T47D (cell line): ENCODE measurements around the gene PTPRO.

Experiments used
- DNase-seq, 2 experiments: peaks; one replicate each; pipeline versions ENCODE4 v3.0.0 to v3.0.0-alpha.2; 2011 to 2012; ENCODE audit warnings: low read depth in 1 of 2, low spot score in 1 of 2
- JUND ChIP-seq: IDR thresholded peaks from 2 replicates; pipeline ENCODE4 v1.6.1; 2012; ENCODE audit warnings: low read depth
- in situ Hi-C: cut with HindIII; loops from 2 replicates; pipeline ENCODE4 v1.10.0; 2016; ENCODE audit warnings: low sequenced_read_pairs, low pct_unique_long_range_greater_than_20kb

PTPRO gene

DNA sequence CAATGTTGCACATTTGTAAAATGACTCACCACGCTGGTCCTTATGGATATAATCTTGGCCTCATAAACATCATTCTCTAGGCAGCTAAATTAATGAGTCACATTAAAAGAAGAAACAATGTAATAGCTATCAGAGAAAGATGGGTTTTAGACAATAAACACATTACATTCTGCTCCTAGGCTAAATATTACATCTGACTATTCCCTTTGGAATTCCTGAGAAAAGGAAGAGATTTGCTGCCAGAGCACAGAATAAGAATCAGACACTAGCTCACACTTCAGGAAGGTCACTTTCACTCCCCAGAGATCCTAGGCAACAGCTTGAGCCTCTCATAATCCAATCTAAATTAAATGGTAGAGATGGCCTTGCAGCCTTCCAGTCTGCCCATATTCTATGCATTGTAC, 218.2 kb downstream of the PTPRO start:
- TF ChIP-seq JUND = no peak

DNA sequence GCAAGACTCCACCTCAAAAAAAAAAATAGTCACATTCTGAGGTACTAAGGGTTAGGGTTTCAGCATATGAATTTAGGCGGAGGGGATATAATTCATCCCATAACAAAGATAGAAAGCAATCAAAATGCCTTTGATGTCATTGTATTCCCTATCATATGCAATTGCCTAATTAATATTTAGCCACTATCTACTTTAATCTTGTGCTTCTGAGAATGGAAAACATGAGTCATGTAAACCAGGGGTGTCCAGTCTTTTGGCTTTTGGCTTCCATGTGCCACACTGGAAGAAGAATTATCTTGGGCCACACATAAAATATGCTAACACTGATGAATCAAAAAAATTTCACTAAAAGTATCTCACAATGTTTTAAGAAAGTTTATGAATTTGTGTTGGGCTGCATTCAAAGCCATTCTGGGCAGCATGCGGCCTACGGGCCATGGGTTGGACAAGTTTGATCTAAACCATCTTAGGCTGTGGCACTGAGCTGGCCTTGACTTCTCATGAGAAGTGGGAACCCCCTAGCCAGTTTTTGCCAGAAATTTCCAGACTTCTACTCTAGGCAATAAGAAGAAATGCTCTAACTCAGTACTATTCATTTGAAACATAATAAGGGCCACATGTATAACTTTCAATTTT, 219.8 kb downstream of the PTPRO start:
- in situ Hi-C loops = no loop called here
- no peak for DNase-seq
- TF ChIP-seq JUND = no peak

More for the DNA sequence above, 218.2 kb downstream of the PTPRO start:
- in situ Hi-C loops = no loop called here
- no peak for DNase-seq

DNA sequence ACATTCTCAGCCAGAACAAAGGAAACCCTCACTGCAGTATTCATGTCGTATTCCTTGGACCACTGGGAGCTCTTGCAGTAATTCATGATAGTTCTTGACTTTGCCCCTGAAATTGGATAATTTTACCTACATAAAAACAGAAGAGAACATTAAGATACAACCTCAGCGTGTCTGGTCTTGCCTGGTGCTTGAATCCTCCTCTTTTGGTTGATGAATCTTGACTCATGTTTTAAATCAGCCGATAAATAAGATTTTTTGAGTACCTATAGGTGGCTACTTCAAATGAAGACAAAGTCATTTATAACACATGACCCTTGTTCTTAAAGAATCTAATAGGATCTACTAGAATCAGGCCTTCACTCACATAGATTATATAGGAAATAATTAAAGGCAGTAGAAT, 221.0 kb downstream of the PTPRO start:
- no peak for TF ChIP-seq JUND
- in situ Hi-C loops = no loop called here
- no peak for DNase-seq

- in situ Hi-C loops = no loop called here
- DNase-seq = no peak
- TF ChIP-seq JUND = no peak
Observed at GRCh38 chr12:15544589-15544988, 222.3 kb downstream of the PTPRO start.

GRCh38 chr12:15545334-15545733, 223.0 kb downstream of the PTPRO start:
- no peak for DNase-seq
- TF ChIP-seq JUND = no peak
- in situ Hi-C loops = no loop called here

GRCh38 chr12:15546102-15546701, 223.9 kb downstream of the PTPRO start:
- TF ChIP-seq JUND = no peak
- no peak for DNase-seq
- in situ Hi-C loops = no loop called here

GRCh38 chr12:15547063-15547462, 224.8 kb downstream of the PTPRO start:
- no peak for TF ChIP-seq JUND
- in situ Hi-C loops = no loop called here
- no peak for DNase-seq

- DNase-seq = no peak
- in situ Hi-C loops = no loop called here
Observed at GRCh38 chr12:15547691-15548090, 225.4 kb downstream of the PTPRO start.

GRCh38 chr12:15550793-15551192, 228.5 kb downstream of the PTPRO start:
- DNase-seq = no peak
- TF ChIP-seq JUND = no peak
- in situ Hi-C loops = no loop called here

More at GRCh38 chr12:15547691-15548090, 225.4 kb downstream of the PTPRO start:
- no peak for TF ChIP-seq JUND

DNA sequence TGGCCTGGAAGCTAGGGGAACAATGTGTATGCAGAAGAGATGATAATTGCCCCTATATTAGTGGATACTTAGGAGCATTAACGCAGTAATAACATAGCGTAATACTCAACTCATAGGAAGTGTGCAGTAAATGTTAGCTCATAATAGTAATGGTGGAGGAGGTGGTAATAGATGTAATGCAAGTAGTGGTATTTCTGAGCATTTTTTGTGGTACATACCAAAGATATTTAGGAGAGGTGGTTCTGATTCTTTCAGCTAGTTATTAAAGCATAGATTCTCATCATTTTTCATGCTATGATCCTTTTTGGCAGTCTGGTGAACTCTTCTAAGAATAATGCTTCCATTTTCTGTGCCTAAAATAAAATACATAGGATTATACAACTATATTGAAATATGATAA, 233.1 kb downstream of the PTPRO start:
- TF ChIP-seq JUND = no peak
- in situ Hi-C loops = no loop called here
- no peak for DNase-seq

DNA sequence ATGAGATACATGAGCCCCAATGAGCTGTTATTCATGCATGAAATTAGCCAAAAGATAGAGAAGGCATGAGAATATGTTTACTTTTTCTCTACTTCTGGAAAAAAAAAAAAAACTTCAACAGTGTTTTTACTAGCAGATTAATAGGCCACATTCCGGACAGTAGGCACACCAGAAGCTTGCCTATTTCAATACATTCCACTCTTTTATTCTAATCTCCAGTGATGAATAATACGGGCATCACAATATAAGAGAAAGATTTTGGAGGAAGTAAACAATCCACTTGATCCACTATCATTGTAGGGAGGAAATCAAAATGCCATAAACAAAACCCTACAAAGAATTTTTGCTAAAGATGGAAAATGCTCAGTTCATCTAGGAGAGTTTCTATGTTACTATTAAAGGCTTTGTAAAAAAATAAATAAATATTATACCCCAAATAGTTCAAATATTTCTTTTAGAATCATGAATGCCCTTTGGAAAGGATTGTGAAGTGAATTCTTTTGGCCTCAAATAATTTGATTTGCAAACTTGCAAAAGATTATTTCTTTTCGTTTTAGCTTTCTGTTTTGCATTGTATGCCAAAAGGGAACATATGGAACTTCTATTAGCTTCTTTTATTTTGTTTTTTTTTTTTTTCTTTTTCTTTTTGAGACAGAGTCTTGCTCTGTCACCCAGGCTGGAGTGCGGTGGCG, 234.2 kb downstream of the PTPRO start:
- in situ Hi-C loops = no loop called here
- DNase-seq = no peak

GRCh38 chr12:15558915-15559528, 236.7 kb downstream of the PTPRO start:
- TF ChIP-seq JUND = no peak
- in situ Hi-C loops = no loop called here
- DNase-seq = no peak

More for the DNA sequence above, 234.2 kb downstream of the PTPRO start:
- TF ChIP-seq JUND = no peak

DNA sequence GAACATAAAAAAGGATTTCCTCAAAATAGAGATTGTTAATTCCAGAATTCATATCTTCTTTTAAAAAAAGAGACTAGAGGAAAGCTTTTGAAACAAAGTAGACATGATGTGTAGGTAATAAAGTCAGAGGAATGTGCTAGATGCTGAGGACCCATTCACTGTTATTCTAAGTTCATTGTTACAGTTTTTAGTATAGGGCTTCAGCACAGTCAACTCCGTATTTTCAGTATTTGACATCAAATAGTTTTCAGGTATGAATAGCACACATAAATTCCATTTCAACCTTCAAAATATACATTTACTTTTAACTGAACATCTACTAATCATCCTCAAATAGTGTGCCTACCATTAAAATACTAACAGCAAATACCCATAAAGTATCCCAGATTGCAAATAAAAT, 239.1 kb downstream of the PTPRO start:
- no peak for TF ChIP-seq JUND
- in situ Hi-C loops = no loop called here
- no peak for DNase-seq
